HG02642 (cell line): ENCODE measurements around the gene EPB41L4B.
"Not testable (repeated sequence)": the region's sequence is repeated elsewhere in the genome, so short reads cannot be mapped to it uniquely, and the experiment has no call there.

Source experiments
- ATAC-seq: cut with Tn5 transposase; IDR thresholded peaks from one replicate; pipeline ENCODE4 v1.9.1; 2021; ENCODE audit warnings: mild to moderate bottlenecking; ENCODE audit not compliant: unreplicated experiment, poor library complexity

Gene EPB41L4B

GRCh38 chr9:109303900-109304299 is 17.0 kb downstream of the EPB41L4B start:
- no peak for ATAC-seq

GRCh38 chr9:109302606-109303005 is 18.3 kb downstream of the EPB41L4B start:
- ATAC-seq, result no peak

- no peak for ATAC-seq
Measured at GRCh38 chr9:109301012-109301411, 19.8 kb downstream of the EPB41L4B start.

GRCh38 chr9:109299891-109300290 is 21.0 kb downstream of the EPB41L4B start:
- ATAC-seq, result no peak

- ATAC-seq, result no peak
Measured at GRCh38 chr9:109297899-109298298, 23.0 kb downstream of the EPB41L4B start.

GRCh38 chr9:109295221-109296130 is 25.4 kb downstream of the EPB41L4B start:
- no peak for ATAC-seq

- ATAC-seq, result no peak
Measured at GRCh38 chr9:109290385-109290784, 30.5 kb downstream of the EPB41L4B start.

GRCh38 chr9:109289931-109290330 is 30.9 kb downstream of the EPB41L4B start:
- ATAC-seq, result no peak

- ATAC-seq, result no peak
Measured at GRCh38 chr9:109289186-109289585, 31.7 kb downstream of the EPB41L4B start.

- ATAC-seq, result no peak
Measured at GRCh38 chr9:109286981-109287380, 33.9 kb downstream of the EPB41L4B start.

GRCh38 chr9:109286571-109286977 is 34.3 kb downstream of the EPB41L4B start:
- no peak for ATAC-seq

GRCh38 chr9:109283672-109284071 is 37.2 kb downstream of the EPB41L4B start:
- not testable (repeated sequence) for ATAC-seq

- no peak for ATAC-seq
Measured at GRCh38 chr9:109283012-109283411, 37.8 kb downstream of the EPB41L4B start.

- ATAC-seq, result no peak
Measured at GRCh38 chr9:109282302-109282701, 38.6 kb downstream of the EPB41L4B start.

GRCh38 chr9:109281518-109281917 is 39.3 kb downstream of the EPB41L4B start:
- no peak for ATAC-seq

- ATAC-seq, result no peak
Measured at GRCh38 chr9:109278848-109279247, 42.0 kb downstream of the EPB41L4B start.

- no peak for ATAC-seq
Measured at GRCh38 chr9:109278216-109278615, 42.6 kb downstream of the EPB41L4B start.

- ATAC-seq, result no peak
Measured at GRCh38 chr9:109277451-109277850, 43.4 kb downstream of the EPB41L4B start.

- ATAC-seq, result no peak
Measured at GRCh38 chr9:109276469-109277440, 44.1 kb downstream of the EPB41L4B start.

GRCh38 chr9:109274884-109275730 is 45.8 kb downstream of the EPB41L4B start:
- no peak for ATAC-seq
